HCT116 (cell line): ENCODE data around the gene SERPINI1. TPM values are rescaled to one million over a fixed set of nuclear protein-coding genes. Genes with fewer than 3 reads are reported as not detected.

Experiments used
- ATAC-seq: fragments of 200-7000 bp; cut with Tn5 transposase; 2 replicates; pipeline ENCODE4 v1.9.1; 2020; ENCODE audit warnings: mild to moderate bottlenecking, moderate library complexity
- BruUV-seq: library from RNA; stranded (reverse); fragments of 400-500 nt; replicated peaks from 2 replicates; lab custom pipeline; 2021; lab: Mats Ljungman, UMichigan
- CTCF ChIA-PET: fragments of 300-600 bp; sonication (Branson Sonifier 250); formaldehyde crosslinking; loops from one replicate; lab custom pipeline; 2021; ENCODE audit warnings: antibody characterized with exemption; lab: Charles Lee
- POLR2A ChIA-PET: fragments of 300-600, 350-600 bp; sonication (Branson Sonifier 250); formaldehyde crosslinking; loops from one replicate; lab custom pipeline; 2021; ENCODE audit warnings: antibody characterized with exemption; lab: Charles Lee
- RAD21 ChIA-PET, 2 experiments: fragments of 300-600 bp; sonication (Branson Sonifier 250); formaldehyde crosslinking; loops; one replicate each; lab custom pipeline; 2023; ENCODE audit warnings: low total read pairs in 2 of 2; ENCODE audit not compliant: uncharacterized antibody in 2 of 2, unreplicated experiment in 2 of 2, low non-redundant PET in 1 of 2; lab: Charles Lee
- DNase-seq: peaks from one replicate; pipeline ENCODE4 v3.0.0-alpha.2; 2010; ENCODE audit warnings: low read depth, low spot score
- H2AFZ ChIP-seq: fragments of 200-600 bp; shearing (Covaris generic), sonication (generic); 2 replicates; pipeline ENCODE4 v1.6.1; 2017; ENCODE audit warnings: low read depth, mixed run types, mixed read lengths, antibody characterized with exemption, low read length; ENCODE audit not compliant: poor library complexity, severe bottlenecking
- H3K27ac ChIP-seq: 2 replicates; pipeline ENCODE4 v1.5.1; 2012; ENCODE audit warnings: low read depth, low read length
- H3K27me3 ChIP-seq: fragments of 200-600 bp; sonication (generic); 2 replicates; pipeline ENCODE4 v1.6.1; 2016; ENCODE audit warnings: mixed run types, low read length, mixed read lengths; ENCODE audit not compliant: insufficient read depth
- H3K36me3 ChIP-seq, 2 experiments: fragments of 200-500 bp in 1 of 2; fragments of 200-600 bp in 1 of 2; sonication (Bioruptor generic) in 1 of 2; sonication (generic) in 1 of 2; 2 replicates each; pipeline versions ENCODE4 v1.5.1 to v1.6.1; 2014 to 2016; ENCODE audit warnings: low read length in 2 of 2, inconsistent platforms in 1 of 2, mixed read lengths in 1 of 2, mixed run types in 1 of 2; ENCODE audit not compliant: insufficient read depth in 2 of 2, control insufficient read depth in 1 of 2
- H3K4me1 ChIP-seq, 2 experiments: fragments of 200-600 bp in 1 of 2; sonication (generic) in 1 of 2; 2 replicates each; pipeline versions ENCODE4 v1.5.1 to v1.6.1; 2012 to 2017; ENCODE audit warnings: low read length in 2 of 2, inconsistent platforms in 1 of 2, mild to moderate bottlenecking in 1 of 2, mixed read lengths in 1 of 2, mixed run types in 1 of 2, moderate library complexity in 1 of 2; ENCODE audit not compliant: insufficient read depth in 2 of 2, control insufficient read depth in 1 of 2
- H3K4me2 ChIP-seq: fragments of 200-600 bp; sonication (generic); 2 replicates; pipeline ENCODE4 v1.6.1; 2017; ENCODE audit warnings: mixed run types, low read length, mixed read lengths
- H3K4me3 ChIP-seq, 2 experiments: fragments of 200-600 bp in 1 of 2; sonication (generic) in 1 of 2; replicated peaks in 1 of 2; 2 replicates each; pipeline ENCODE4 v1.5.1; 2011 to 2016; ENCODE audit warnings: low read length in 2 of 2, control low read depth in 1 of 2, low read depth in 1 of 2, mild to moderate bottlenecking in 1 of 2, mixed read lengths in 1 of 2, mixed run types in 1 of 2
- H3K79me2 ChIP-seq: fragments of 200-600 bp; sonication (generic); 2 replicates; pipeline ENCODE4 v1.6.1; 2017; ENCODE audit warnings: mild to moderate bottlenecking, mixed run types, low read length, moderate library complexity, mixed read lengths; ENCODE audit not compliant: insufficient read depth
- H3K9ac ChIP-seq: fragments of 200-600 bp; sonication (generic); 2 replicates; pipeline ENCODE4 v1.6.1; 2016; ENCODE audit warnings: low read length, mixed read lengths
- H3K9me2 ChIP-seq: fragments of 200-600 bp; sonication (generic), shearing (Covaris generic); 2 replicates; pipeline ENCODE4 v1.6.1; 2017; ENCODE audit warnings: mixed run types, mild to moderate bottlenecking, moderate library complexity; ENCODE audit not compliant: insufficient read depth
- H3K9me3 ChIP-seq, 2 experiments: fragments of 200-500 bp in 1 of 2; fragments of 200-600 bp in 1 of 2; sonication (Bioruptor generic) in 1 of 2; sonication (generic) in 1 of 2; 2 replicates each; pipeline ENCODE4 v1.6.1; 2014 to 2017; ENCODE audit warnings: low read length in 2 of 2, mixed read lengths in 2 of 2, inconsistent platforms in 1 of 2, low read depth in 1 of 2, mild to moderate bottlenecking in 1 of 2, mixed run types in 1 of 2, moderate library complexity in 1 of 2; ENCODE audit not compliant: control insufficient read depth in 1 of 2, insufficient read depth in 1 of 2
- H4K20me1 ChIP-seq: fragments of 200-600 bp; sonication (generic), shearing (Covaris generic); 2 replicates; pipeline ENCODE4 v1.6.1; 2017; ENCODE audit warnings: mixed run types, mild to moderate bottlenecking, moderate library complexity; ENCODE audit not compliant: insufficient read depth
- ATF3 ChIP-seq: IDR thresholded peaks from 2 replicates; pipeline ENCODE4 v1.6.1; 2012
- CTCF ChIP-seq, 3 experiments: fragments of 200-600 bp in 1 of 3; sonication (generic) in 1 of 3; IDR thresholded peaks in 2 of 3; conservative IDR thresholded peaks in 1 of 3; 2 replicates each; pipeline ENCODE4 v1.5.1; 2012 to 2017; ENCODE audit warnings: low read depth in 2 of 3, low read length in 2 of 3, antibody characterized with exemption in 1 of 3, borderline replicate concordance in 1 of 3, control low read depth in 1 of 3, mild to moderate bottlenecking in 1 of 3, mixed read lengths in 1 of 3, mixed run types in 1 of 3, moderate library complexity in 1 of 3; ENCODE audit not compliant: insufficient read depth in 1 of 3
- EGR1 ChIP-seq: IDR thresholded peaks from 2 replicates; pipeline ENCODE4 v1.6.1; 2012; ENCODE audit warnings: low read depth
- ELF1 ChIP-seq: IDR thresholded peaks from 2 replicates; pipeline ENCODE4 v1.6.1; 2012; ENCODE audit warnings: low read depth, borderline replicate concordance
- EZH2 ChIP-seq: fragments of 200-600 bp; sonication (generic); IDR thresholded peaks from 2 replicates; pipeline ENCODE4 v1.6.1; 2017; ENCODE audit warnings: antibody characterized with exemption, mixed run types
- EZH2phosphoT487 ChIP-seq: fragments of 200-600 bp; IDR thresholded peaks from 2 replicates; pipeline ENCODE4 v1.6.1; 2018; ENCODE audit warnings: antibody characterized with exemption, borderline replicate concordance
- POLR2A ChIP-seq: IDR thresholded peaks from 2 replicates; pipeline ENCODE4 v1.7.0; 2011; ENCODE audit warnings: borderline replicate concordance; ENCODE audit not compliant: insufficient read depth, insufficient read length; ENCODE audit errors: extremely low read depth
- RAD21 ChIP-seq: IDR thresholded peaks from 2 replicates; pipeline ENCODE4 v1.6.1; 2012; ENCODE audit warnings: low read depth, mild to moderate bottlenecking
- SIN3A ChIP-seq: IDR thresholded peaks from 2 replicates; pipeline ENCODE4 v1.6.1; 2012; ENCODE audit warnings: low read depth
- SP1 ChIP-seq: IDR thresholded peaks from 2 replicates; pipeline ENCODE4 v1.6.1; 2012; ENCODE audit warnings: low read depth
- SRF ChIP-seq: IDR thresholded peaks from 2 replicates; pipeline ENCODE4 v1.6.1; 2012; ENCODE audit warnings: low read depth
- TCF7L2 ChIP-seq: IDR thresholded peaks from 2 replicates; pipeline ENCODE4 v1.7.0; 2011; ENCODE audit warnings: borderline replicate concordance, inconsistent platforms; ENCODE audit not compliant: insufficient read depth, insufficient read length; ENCODE audit errors: extremely low read depth
- YY1 ChIP-seq: IDR thresholded peaks from 2 replicates; pipeline ENCODE4 v1.6.1; 2011; ENCODE audit warnings: low read length, low read depth, moderate library complexity, mild to moderate bottlenecking; ENCODE audit not compliant: insufficient replicate concordance; ENCODE audit errors: extremely low read depth
- ZBTB33 ChIP-seq: IDR thresholded peaks from 2 replicates; pipeline ENCODE4 v1.6.1; 2011; ENCODE audit warnings: mild to moderate bottlenecking, low read length, moderate library complexity; ENCODE audit not compliant: insufficient replicate concordance; ENCODE audit errors: extremely low read depth
- ZFX ChIP-seq: fragments of 450-650 bp; IDR thresholded peaks from 2 replicates; pipeline ENCODE4 v1.6.1; 2017
- ZNF274 ChIP-seq: fragments of 200-500 bp; sonication (Bioruptor generic); IDR thresholded peaks from 2 replicates; pipeline ENCODE4 v1.6.1; 2014; ENCODE audit warnings: mild to moderate bottlenecking, low read depth, low read length, inconsistent platforms
- intact Hi-C: fragments of 100-400 bp; cut with micrococcal nuclease; formaldehyde crosslinking; loops from 2 replicates; pipeline ENCODE4 v1.10.0; 2022
- total RNA-seq: library from RNA; stranded (reverse); gene quantifications from one replicate; pipeline ENCODE4 v1.2.1, GENCODE V29; 2021; ENCODE audit not compliant: unreplicated experiment
- TF ChIP-seq, protein P1 (sequence below): IDR thresholded peaks from 2 replicates; pipeline ENCODE4 v1.6.1; 2012

The SERPINI1 gene
- total RNA-seq, 1 experiment from 2014 or later, result 6.5 TPM

DNA sequence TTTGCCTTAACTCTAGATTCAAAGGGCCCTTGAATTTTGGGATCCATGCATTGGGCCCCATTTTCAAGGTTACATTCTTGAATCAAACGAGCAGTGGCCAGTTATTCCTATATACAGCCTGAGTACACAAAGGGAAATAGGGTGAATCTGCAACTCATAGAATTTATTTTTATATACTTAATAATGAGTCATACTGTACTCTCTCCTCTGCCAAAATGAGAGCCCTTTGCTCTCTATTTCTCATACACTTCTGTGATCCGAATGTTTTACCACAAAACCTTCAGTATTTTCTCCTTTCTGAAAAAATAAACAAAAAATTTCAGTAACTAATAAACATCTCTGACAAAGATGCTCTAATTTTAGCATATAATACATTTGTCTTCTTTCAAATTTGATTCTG is 116.7 kb downstream of the SERPINI1 start:
- Histone ChIP-seq H3K27me3 (no peaks in the 10 kb centered on the region), H3K4me2 (no peak overlapping the region), H4K20me1 (no peaks in the 10 kb centered on the region), H3K9me3 (no peaks in the 10 kb centered on the region), H3K9me2 (no peaks in the 10 kb centered on the region), H3K4me3 (no peak overlapping the region), H2AFZ (no peak overlapping the region), H3K27ac (no peak overlapping the region), H3K36me3 (no peaks in the 10 kb centered on the region), H3K4me1 (no peaks in the 10 kb centered on the region), H3K9ac (no peak overlapping the region), H3K79me2 (no peaks in the 10 kb centered on the region)
- RAD21 ChIA-PET, result no interaction called here
- TF ChIP-seq EZH2 (no peak), ATF3 (no peak), ZBTB33 (no peak), ELF1 (no peak), YY1 (no peak), EGR1 (no peak), CTCF (IDR thresholded peaks at IDR 0.05 in 2 of 3, conservative IDR thresholded peaks at IDR 0.05 in 1 of 3; ENCODE audit: borderline replicate concordance in 1 of 3, insufficient read depth in 1 of 3, low read depth in 2 of 3, low read length in 2 of 3) (no peak), ZNF274 (no peak), SIN3A (no peak), TCF7L2 (no peak), POLR2A (no peak), EZH2phosphoT487 (no peak), SP1 (no peak), ZFX (no peak), SRF (no peak), RAD21 (no peak)
- TF ChIP-seq, protein P1, sequence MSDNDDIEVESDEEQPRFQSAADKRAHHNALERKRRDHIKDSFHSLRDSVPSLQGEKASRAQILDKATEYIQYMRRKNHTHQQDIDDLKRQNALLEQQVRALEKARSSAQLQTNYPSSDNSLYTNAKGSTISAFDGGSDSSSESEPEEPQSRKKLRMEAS, result no peak
- ATAC-seq (no peak), DNase-seq (no peak)
- CTCF ChIA-PET, result no interaction called here
- intact Hi-C loops, result no loop called here
- BruUV-seq, result no TSS peak
- POLR2A ChIA-PET, result no interaction called here
